HCT116 (cell line): ENCODE results near the gene RTKN2.

ENCODE experiments used
- CTCF ChIP-seq, 3 experiments: fragments of 200-600 bp in 1 of 3; sonication (generic) in 1 of 3; IDR thresholded peaks in 2 of 3; conservative IDR thresholded peaks in 1 of 3; 2 replicates each; pipeline ENCODE4 v1.5.1; 2012 to 2017; ENCODE audit warnings: low read depth in 2 of 3, low read length in 2 of 3, antibody characterized with exemption in 1 of 3, borderline replicate concordance in 1 of 3, control low read depth in 1 of 3, mild to moderate bottlenecking in 1 of 3, mixed read lengths in 1 of 3, mixed run types in 1 of 3, moderate library complexity in 1 of 3; ENCODE audit not compliant: insufficient read depth in 1 of 3
- POLR2A ChIP-seq: IDR thresholded peaks from 2 replicates; pipeline ENCODE4 v1.7.0; 2011; ENCODE audit warnings: borderline replicate concordance; ENCODE audit not compliant: insufficient read depth, insufficient read length; ENCODE audit errors: extremely low read depth
- POLR2AphosphoS5 ChIP-seq: IDR thresholded peaks from 2 replicates; pipeline ENCODE4 v1.6.1; 2011; ENCODE audit warnings: mild to moderate bottlenecking, low read depth, low read length, moderate library complexity
- TCF7L2 ChIP-seq: IDR thresholded peaks from 2 replicates; pipeline ENCODE4 v1.7.0; 2011; ENCODE audit warnings: borderline replicate concordance, inconsistent platforms; ENCODE audit not compliant: insufficient read depth, insufficient read length; ENCODE audit errors: extremely low read depth
- ZNF274 ChIP-seq: fragments of 200-500 bp; sonication (Bioruptor generic); IDR thresholded peaks from 2 replicates; pipeline ENCODE4 v1.6.1; 2014; ENCODE audit warnings: mild to moderate bottlenecking, low read depth, low read length, inconsistent platforms

- TF ChIP-seq ZNF274: no peak
- TF ChIP-seq POLR2A: no peak
- TF ChIP-seq CTCF (IDR thresholded peaks at IDR 0.05 in 2 of 3, conservative IDR thresholded peaks at IDR 0.05 in 1 of 3; ENCODE audit: borderline replicate concordance in 1 of 3, insufficient read depth in 1 of 3, low read depth in 2 of 3, low read length in 2 of 3): no peak
- no peak for TF ChIP-seq TCF7L2
- no peak for TF ChIP-seq POLR2AphosphoS5
These were observed 62.8 kb downstream of the RTKN2 start for GRCh38 chr10:62205750-62206399.
